Pancreas (tissue), 10 donors: ENCODE results near the gene PAM. TPM values are rescaled to one million over a fixed set of nuclear protein-coding genes. Genes with fewer than 3 reads are reported as not detected.

Source experiments
- ATAC-seq, 4 donors: fragments of 200-7000 bp; cut with Tn5 transposase; one replicate each; pipeline versions ENCODE4 v1.8.0 to v1.9.1; 2020; ENCODE audit warnings: mild to moderate bottlenecking in 4 of 4, moderate library complexity in 4 of 4
- DNase-seq, 6 donors: peaks; one replicate each; pipeline ENCODE4 v3.0.0-alpha.2; 2020
- FAIRE-seq: peaks from 2 replicates; lab custom pipeline; 2012; peaks lifted over from hg19 to GRCh38; lab: Jason Lieb, UNC
- H3K27ac ChIP-seq, 4 donors: fragments of 200-600 bp; sonication (generic); 1 replicate in 3 of 4; 2 replicates in 1 of 4; pipeline versions ENCODE4 v1.5.0 to v1.8.0; 2020
- H3K27me3 ChIP-seq, 4 donors: fragments of 200-600 bp; one replicate each; pipeline ENCODE4 v1.8.0; 2021
- H3K36me3 ChIP-seq, 3 donors: fragments of 200-600 bp; sonication (generic) in 1 of 3; one replicate each; pipeline versions ENCODE4 v1.5.0 to v1.8.0; 2020 to 2021
- H3K4me1 ChIP-seq, 3 donors: fragments of 200-600 bp; one replicate each; pipeline ENCODE4 v1.8.0; 2021
- H3K4me3 ChIP-seq, 4 donors: fragments of 200-600 bp; sonication (generic) in 2 of 4; one replicate each; pipeline versions ENCODE4 v1.5.0 to v1.8.0; 2020 to 2021
- H3K9me3 ChIP-seq, 4 donors: fragments of 200-600 bp; one replicate each; pipeline ENCODE4 v1.8.0; 2021
- CTCF ChIP-seq, 4 donors: fragments of 200-600 bp; sonication (generic) in 3 of 4; IDR thresholded peaks; one replicate each; pipeline versions ENCODE4 v1.5.0 to v1.8.0; 2021; ENCODE audit warnings: antibody characterized with exemption in 4 of 4
- WGBS, 2 donors: extraction: QIAGEN DNeasy Blood & Tissue Kit; methylation state at CpG; one replicate each; pipeline ENCODE4 v1.1.7; 2013; 5-methylcytosine and 5-hydroxymethylcytosine counted together
- intact Hi-C, 3 donors: fragments of 100-400 bp; cut with DNase I; formaldehyde crosslinking; loops; one replicate each; pipeline versions ENCODE4 v1.11.1 to v1.14.2; 2022
- polyA plus RNA-seq, 2 donors: library from polyadenylated mRNA; stranded (reverse); fragments of 200-250 nt; gene quantifications; one replicate each; pipeline ENCODE4 v1.2.3, GENCODE V29; 2013
- total RNA-seq, 6 donors: library from RNA; stranded (reverse); fragmentation: NEBNext Ultra II Directional in 4 of 6; extraction: Animal tissue kit (Norgen Biotek cat#: 25700) in 4 of 6; gene quantifications; one replicate each; pipeline versions ENCODE4 v1.2.1 to v1.2.4, GENCODE V29; 2021 to 2023
- donor health status: healthy with polysubstance abuse.
- donor health status: DM: no; HTN: no; CAD: no; lungs with moderate emphysema.
- donor health status: DM: no; HTN: no; CAD: no.
- donor health status: control.
- donor health status: control.
- donor health status: Bipolar disorder and iron deficiency.
- donor health status: DM: yes; HTN: yes; CAD: no.
- donor health status: DM: no; HTN: no; CAD: no.
- donor health status: DM: no; HTN: no; CAD: no.
- donor health status: DM: yes; HTN: yes; CAD: no.

PAM gene
- total and polyA plus RNA-seq, 8 donors = 47.0 to 242 (median 85.8) TPM

GRCh38 chr5:102815084-102815483 is 60.0 kb downstream of the PAM start:
- FAIRE-seq = no peak
- WGBS, 2 donors = 87 to 90% methylated on average over 4 of the region's 4 CpGs
- no peak for ATAC-seq
- intact Hi-C loops = no loop called here
- Histone ChIP-seq H3K4me3 (no peak overlapping the region), H3K4me1 (no peaks in the 10 kb centered on the region), H3K27ac (no peak overlapping the region), H3K9me3 (no peaks in the 10 kb centered on the region), H3K36me3 (no peaks in the 10 kb centered on the region), H3K27me3 (no peaks in the 10 kb centered on the region)
- no peak for DNase-seq
- TF ChIP-seq CTCF (IDR thresholded peaks at IDR 0.05) = no peak

- ATAC-seq (no peak), DNase-seq (no peak), FAIRE-seq (no peak)
- Histone ChIP-seq H3K4me3 (no peak overlapping the region), H3K4me1 (no peaks in the 10 kb centered on the region), H3K27ac (no peak overlapping the region), H3K36me3 (no peaks in the 10 kb centered on the region), H3K9me3 (no peaks in the 10 kb centered on the region), H3K27me3 (no peaks in the 10 kb centered on the region)
- TF ChIP-seq CTCF (IDR thresholded peaks at IDR 0.05) = no peak
- intact Hi-C loops = no loop called here
- 69 to 74% methylated on average over 3 of the region's 3 CpGs for WGBS, 2 donors
Measured at GRCh38 chr5:102815540-102816332, 60.6 kb downstream of the PAM start.

GRCh38 chr5:102818345-102818744 is 63.2 kb downstream of the PAM start:
- 67% methylated on average over 1 of the region's 1 CpG for WGBS, 2 donors
- DNase-seq = no peak
- no peak overlapping the region for H3K4me3 ChIP-seq
- ATAC-seq = no peak
- H3K27ac ChIP-seq = no peak overlapping the region
- no peak for TF ChIP-seq CTCF (IDR thresholded peaks at IDR 0.05)
- no peaks in the 10 kb centered on the region for H3K9me3 ChIP-seq
- no peaks in the 10 kb centered on the region for H3K27me3 ChIP-seq
- FAIRE-seq = no peak
- no peaks in the 10 kb centered on the region for H3K4me1 ChIP-seq
- no peaks in the 10 kb centered on the region for H3K36me3 ChIP-seq
- intact Hi-C loops = no loop called here

- H3K4me1 ChIP-seq = no peaks in the 10 kb centered on the region
- ATAC-seq (no peak), DNase-seq (no peak), FAIRE-seq (no peak)
- intact Hi-C loops = no loop called here
- TF ChIP-seq CTCF (IDR thresholded peaks at IDR 0.05) = no peak
- no peaks in the 10 kb centered on the region for H3K36me3 ChIP-seq
- H3K27me3 ChIP-seq = no peaks in the 10 kb centered on the region
- no peak overlapping the region for H3K4me3 ChIP-seq
- WGBS, 2 donors = 90 to 93% methylated on average over 5 of the region's 5 CpGs
- no peaks in the 10 kb centered on the region for H3K9me3 ChIP-seq
- no peak overlapping the region for H3K27ac ChIP-seq
Measured at GRCh38 chr5:102818934-102819333, 63.8 kb downstream of the PAM start.

- Histone ChIP-seq H3K27ac (no peak overlapping the region), H3K4me1 (no peaks in the 10 kb centered on the region), H3K27me3 (no peaks in the 10 kb centered on the region), H3K4me3 (no peak overlapping the region), H3K36me3 (no peaks in the 10 kb centered on the region), H3K9me3 (no peaks in the 10 kb centered on the region)
- no peak for DNase-seq
- no peak for ATAC-seq
- no peak for TF ChIP-seq CTCF (IDR thresholded peaks at IDR 0.05)
- 75 to 84% methylated on average over 5 of the region's 5 CpGs for WGBS, 2 donors
- intact Hi-C loops = no loop called here
- FAIRE-seq = no peak
Measured at GRCh38 chr5:102819634-102820033, 64.5 kb downstream of the PAM start.
